Loucy (cell line): ENCODE data around the gene MACROD1.

Experiments used
- CTCF ChIP-seq: fragments of 200-600 bp; sonication (generic); conservative IDR thresholded peaks from 2 replicates; pipeline ENCODE4 v1.5.1; 2014; ENCODE audit warnings: mild to moderate bottlenecking, antibody characterized with exemption, low read length
- EZH2phosphoT487 ChIP-seq: fragments of 200-600 bp; IDR thresholded peaks from 2 replicates; pipeline ENCODE4 v1.6.1; 2018; ENCODE audit warnings: antibody characterized with exemption, mild to moderate bottlenecking, moderate library complexity, borderline replicate concordance

- no peak for TF ChIP-seq CTCF
- no peak for TF ChIP-seq EZH2phosphoT487
Measured at GRCh38 chr11:64015510-64015909, 150.4 kb downstream of the MACROD1 start.
